Osteocyte (in vitro differentiated cells): ENCODE results near the gene LAMA5. TPM values are rescaled to one million over a fixed set of nuclear protein-coding genes. Genes with fewer than 3 reads are reported as not detected.

ENCODE experiments used
- DNase-seq: peaks from one replicate; pipeline ENCODE4 v3.0.0; 2021; ENCODE audit warnings: mixed read lengths; ENCODE audit not compliant: unreplicated experiment; ENCODE audit errors: extremely low spot score
- H3K27ac Mint-ChIP-seq: one replicate; pipeline ENCODE4 v1.8.0; 2021; ENCODE audit warnings: mild to moderate bottlenecking, mixed read lengths; ENCODE audit not compliant: unreplicated experiment
- H3K27me3 Mint-ChIP-seq: one replicate; pipeline ENCODE4 v1.8.0; 2021; ENCODE audit warnings: mixed read lengths; ENCODE audit not compliant: unreplicated experiment
- H3K36me3 Mint-ChIP-seq: one replicate; pipeline ENCODE4 v1.8.0; 2021; ENCODE audit warnings: mixed read lengths; ENCODE audit not compliant: unreplicated experiment
- H3K4me1 Mint-ChIP-seq: one replicate; pipeline ENCODE4 v1.8.0; 2021; ENCODE audit warnings: mixed read lengths; ENCODE audit not compliant: unreplicated experiment
- H3K4me3 Mint-ChIP-seq: one replicate; pipeline ENCODE4 v1.8.0; 2021; ENCODE audit warnings: mild to moderate bottlenecking, moderate library complexity, mixed read lengths; ENCODE audit not compliant: unreplicated experiment
- H3K9me3 Mint-ChIP-seq: one replicate; pipeline ENCODE4 v1.8.0; 2021; ENCODE audit warnings: mixed read lengths; ENCODE audit not compliant: unreplicated experiment
- total RNA-seq: library from RNA; stranded (reverse); gene quantifications from 2 replicates; pipeline ENCODE4 v1.2.1, GENCODE V29; 2021
- TF ChIP-seq, protein P1 (sequence below): fragments of 200-600 bp; sonication (generic); IDR thresholded peaks from 2 replicates; pipeline ENCODE4 v1.5.0; 2021; ENCODE audit warnings: antibody characterized with exemption, mild to moderate bottlenecking, moderate library complexity

The LAMA5 gene
- total RNA-seq, 1 donor from 2014 or later: 201 TPM

DNA sequence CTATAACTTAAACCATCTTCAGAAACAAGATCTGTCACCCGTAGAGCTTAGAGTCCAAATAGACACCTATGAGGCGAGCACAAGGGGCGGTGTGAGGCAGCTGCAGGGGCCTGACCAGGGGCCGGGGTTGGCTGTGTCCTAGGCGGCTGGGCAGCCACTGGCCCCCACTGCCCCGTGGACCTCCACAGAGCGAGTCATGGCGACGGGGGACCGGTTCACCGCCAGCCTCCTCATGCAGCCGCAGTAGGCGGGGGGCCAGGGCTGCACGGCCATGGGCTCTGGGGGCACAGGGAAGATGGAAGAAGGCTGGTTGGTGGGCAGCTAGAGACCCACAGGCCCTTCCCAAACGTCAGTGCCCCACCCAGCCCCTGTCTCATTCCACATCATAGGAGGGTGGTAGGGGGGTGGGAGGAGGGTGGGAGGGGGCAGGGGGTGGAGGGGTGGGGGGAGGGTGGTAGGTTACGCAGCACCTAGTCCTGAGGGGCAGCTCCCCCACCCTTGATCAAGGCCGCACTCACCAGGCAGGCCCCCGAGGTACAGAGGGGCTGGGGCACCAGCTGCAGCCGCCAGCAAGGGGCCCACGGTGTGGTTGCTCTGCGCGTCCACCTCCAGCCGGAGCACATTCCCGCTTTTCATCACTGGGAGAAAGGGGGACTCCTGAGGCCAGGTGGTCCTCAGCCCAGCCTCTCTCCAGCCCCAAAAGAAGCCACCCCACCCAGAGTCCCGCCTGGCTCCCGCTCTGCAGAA, 57.7 kb downstream of the LAMA5 start:
- no peak for DNase-seq
- no peaks in the 10 kb centered on the region for H3K9me3 Mint-ChIP-seq
- H3K4me1 Mint-ChIP-seq: peaks cover 11% of the 10 kb centered on the region
- H3K27ac Mint-ChIP-seq: no peak overlapping the region
- H3K27me3 Mint-ChIP-seq: no peaks in the 10 kb centered on the region
- TF ChIP-seq, protein P1, sequence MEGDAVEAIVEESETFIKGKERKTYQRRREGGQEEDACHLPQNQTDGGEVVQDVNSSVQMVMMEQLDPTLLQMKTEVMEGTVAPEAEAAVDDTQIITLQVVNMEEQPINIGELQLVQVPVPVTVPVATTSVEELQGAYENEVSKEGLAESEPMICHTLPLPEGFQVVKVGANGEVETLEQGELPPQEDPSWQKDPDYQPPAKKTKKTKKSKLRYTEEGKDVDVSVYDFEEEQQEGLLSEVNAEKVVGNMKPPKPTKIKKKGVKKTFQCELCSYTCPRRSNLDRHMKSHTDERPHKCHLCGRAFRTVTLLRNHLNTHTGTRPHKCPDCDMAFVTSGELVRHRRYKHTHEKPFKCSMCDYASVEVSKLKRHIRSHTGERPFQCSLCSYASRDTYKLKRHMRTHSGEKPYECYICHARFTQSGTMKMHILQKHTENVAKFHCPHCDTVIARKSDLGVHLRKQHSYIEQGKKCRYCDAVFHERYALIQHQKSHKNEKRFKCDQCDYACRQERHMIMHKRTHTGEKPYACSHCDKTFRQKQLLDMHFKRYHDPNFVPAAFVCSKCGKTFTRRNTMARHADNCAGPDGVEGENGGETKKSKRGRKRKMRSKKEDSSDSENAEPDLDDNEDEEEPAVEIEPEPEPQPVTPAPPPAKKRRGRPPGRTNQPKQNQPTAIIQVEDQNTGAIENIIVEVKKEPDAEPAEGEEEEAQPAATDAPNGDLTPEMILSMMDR: no peak
- peaks cover 7% of the 10 kb centered on the region for H3K36me3 Mint-ChIP-seq
- no peak overlapping the region for H3K4me3 Mint-ChIP-seq

DNA sequence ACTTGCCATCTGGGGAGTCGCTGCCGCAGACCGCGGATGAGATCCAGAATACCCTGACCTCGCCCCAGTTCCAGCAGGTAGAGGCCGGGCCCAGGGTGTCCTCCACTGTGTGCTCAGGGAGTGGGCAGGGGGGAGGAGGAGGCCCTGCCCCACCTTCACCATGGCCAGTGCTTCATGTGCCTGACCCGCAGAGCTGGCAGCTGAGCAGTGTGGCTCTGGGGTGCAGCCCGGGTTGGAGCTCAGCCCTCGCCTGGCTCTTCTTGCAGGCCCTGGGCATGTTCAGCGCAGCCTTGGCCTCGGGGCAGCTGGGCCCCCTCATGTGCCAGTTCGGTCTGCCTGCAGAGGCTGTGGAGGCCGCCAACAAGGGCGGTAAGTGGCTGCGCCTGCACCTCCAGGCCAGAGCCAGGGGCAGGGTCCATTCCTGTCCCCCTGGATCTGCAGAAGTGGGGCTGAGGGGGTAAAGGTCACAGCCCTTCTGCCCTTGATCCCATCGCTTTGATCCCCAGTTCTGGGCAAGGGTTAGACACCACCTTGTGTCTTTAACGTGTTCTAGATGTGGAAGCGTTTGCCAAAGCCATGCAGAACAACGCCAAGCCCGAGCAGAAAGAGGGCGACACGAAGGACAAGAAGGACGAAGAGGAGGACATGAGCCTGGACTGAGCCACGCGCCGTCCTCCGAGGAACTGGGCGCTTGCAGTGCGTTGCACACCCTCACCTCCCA, 58.9 kb downstream of the LAMA5 start:
- Mint-ChIP-seq H3K4me1 (peaks cover 21% of the 10 kb centered on the region), H3K4me3 (no peak overlapping the region), H3K27ac (no peak overlapping the region), H3K27me3 (no peaks in the 10 kb centered on the region), H3K9me3 (no peaks in the 10 kb centered on the region), H3K36me3 (peaks cover 7% of the 10 kb centered on the region)
- TF ChIP-seq, protein P1: no peak
- no peak for DNase-seq

DNA sequence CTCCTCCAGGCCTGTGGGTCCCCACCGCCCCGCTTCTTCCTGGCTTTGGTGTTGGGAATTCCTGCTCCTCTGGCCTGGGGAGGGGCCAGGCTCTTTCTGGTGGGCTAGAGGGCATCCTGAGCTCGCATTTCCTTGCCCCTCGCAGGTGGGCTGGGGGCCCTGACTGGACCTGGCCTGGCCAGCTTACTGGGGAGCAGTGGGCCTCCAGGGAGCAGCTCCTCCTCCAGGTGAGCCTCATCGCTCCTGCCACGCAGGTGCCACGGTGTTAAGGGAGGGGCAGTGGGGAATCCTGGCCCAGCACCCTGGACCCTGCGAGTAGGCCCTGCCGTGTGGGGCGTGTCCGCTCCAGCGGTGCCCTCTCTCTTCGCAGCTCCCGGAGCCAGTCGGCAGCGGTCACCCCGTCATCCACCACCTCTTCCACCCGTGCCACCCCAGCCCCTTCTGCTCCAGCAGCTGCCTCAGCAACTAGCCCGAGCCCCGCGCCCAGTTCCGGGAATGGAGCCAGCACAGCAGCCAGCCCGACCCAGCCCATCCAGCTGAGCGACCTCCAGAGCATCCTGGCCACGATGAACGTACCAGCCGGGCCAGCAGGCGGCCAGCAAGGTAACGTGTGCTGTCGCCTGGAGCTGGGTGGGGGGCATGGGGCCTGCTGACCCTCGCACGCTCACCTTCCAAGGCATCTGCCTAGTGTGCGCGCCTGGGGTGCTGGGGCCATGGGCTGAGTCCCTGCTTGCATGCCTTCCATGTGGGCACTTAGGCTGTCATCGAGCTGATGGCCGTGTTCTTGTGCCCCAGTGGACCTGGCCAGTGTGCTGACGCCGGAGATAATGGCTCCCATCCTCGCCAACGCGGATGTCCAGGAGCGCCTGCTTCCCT, 59.6 kb downstream of the LAMA5 start:
- no peaks in the 10 kb centered on the region for H3K27me3 Mint-ChIP-seq
- no peak for DNase-seq
- peaks cover 7% of the 10 kb centered on the region for H3K36me3 Mint-ChIP-seq
- TF ChIP-seq, protein P1: no peak
- H3K27ac Mint-ChIP-seq: no peak overlapping the region
- H3K4me3 Mint-ChIP-seq: no peak overlapping the region
- H3K9me3 Mint-ChIP-seq: no peaks in the 10 kb centered on the region
- peaks cover 21% of the 10 kb centered on the region for H3K4me1 Mint-ChIP-seq

DNA sequence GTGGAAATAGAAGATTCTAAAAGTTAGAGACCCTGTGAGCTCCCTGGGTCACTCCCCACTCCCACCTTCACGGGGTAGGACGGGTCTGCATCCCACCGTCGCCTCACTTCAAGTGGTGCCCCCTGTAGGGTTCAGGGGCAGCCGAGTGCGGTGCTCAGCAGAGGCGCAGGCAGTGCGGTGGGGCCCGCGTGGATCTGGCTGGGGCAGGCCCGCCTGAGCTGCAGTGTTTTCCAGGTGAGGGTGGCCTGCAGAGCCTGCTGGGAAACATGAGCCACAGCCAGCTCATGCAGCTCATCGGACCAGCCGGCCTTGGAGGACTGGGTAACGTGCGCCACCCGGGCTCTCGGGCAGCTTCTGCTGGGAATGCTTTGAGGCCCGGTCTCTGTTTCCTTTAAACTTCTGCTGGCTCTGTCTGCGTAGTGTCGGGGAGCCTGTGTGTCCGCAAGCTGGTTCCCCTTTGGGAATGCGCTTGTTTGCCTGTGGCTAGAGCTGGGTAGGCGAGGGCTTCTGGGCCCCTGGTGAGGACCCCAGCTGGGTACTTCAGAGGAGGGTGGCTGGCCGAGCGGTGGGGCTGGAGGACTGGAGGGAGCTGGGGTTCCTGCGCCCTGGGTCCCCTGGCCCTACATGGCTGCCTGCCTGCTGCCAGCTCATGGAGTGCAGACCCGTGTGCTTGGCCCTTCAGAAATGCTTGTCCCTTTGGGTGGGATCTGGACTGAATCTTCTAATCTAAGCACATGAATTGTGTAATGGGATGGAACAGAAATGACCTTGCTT, 60.5 kb downstream of the LAMA5 start:
- H3K9me3 Mint-ChIP-seq: no peaks in the 10 kb centered on the region
- H3K4me3 Mint-ChIP-seq: no peak overlapping the region
- no peaks in the 10 kb centered on the region for H3K27me3 Mint-ChIP-seq

More for the DNA sequence above, 60.5 kb downstream of the LAMA5 start:
- Mint-ChIP-seq H3K4me1 (peaks cover 23% of the 10 kb centered on the region), H3K36me3 (peaks cover 7% of the 10 kb centered on the region), H3K27ac (no peak overlapping the region)
- no peak for DNase-seq
- TF ChIP-seq, protein P1: no peak
